CD8-positive, alpha-beta memory T cell (primary cell): ENCODE results near the gene ITGAV. TPM values are rescaled to one million over a fixed set of nuclear protein-coding genes. Genes with fewer than 3 reads are reported as not detected.

Experiments used
- CTCF ChIA-PET: fragments of 350-600 bp; sonication (Branson Sonifier 250); formaldehyde crosslinking; loops from one replicate; lab custom pipeline; 2021; ENCODE audit warnings: antibody characterized with exemption; lab: Charles Lee
- POLR2A ChIA-PET: fragments of 350-600 bp; sonication (Branson Sonifier 250); formaldehyde crosslinking; loops from one replicate; lab custom pipeline; 2021; ENCODE audit warnings: antibody characterized with exemption; lab: Charles Lee
- DNase-seq, 5 donors: peaks; one replicate each; pipeline versions ENCODE4 v3.0.0 to v3.0.0-alpha.2; 2020 to 2022; ENCODE audit warnings: mixed read lengths in 1 of 5
- H3K27ac ChIP-seq: one replicate; pipeline ENCODE4 v1.7.0; 2013; ENCODE audit warnings: low read depth, mild to moderate bottlenecking, low read length, moderate library complexity
- H3K27me3 ChIP-seq: 2 replicates; pipeline ENCODE4 v1.7.0; 2013; ENCODE audit warnings: low read length, mild to moderate bottlenecking; ENCODE audit not compliant: insufficient read depth, poor library complexity, severe bottlenecking
- H3K36me3 ChIP-seq: 2 replicates; pipeline ENCODE4 v1.7.0; 2013; ENCODE audit warnings: mild to moderate bottlenecking, low read length, moderate library complexity; ENCODE audit not compliant: insufficient read depth
- H3K4me1 ChIP-seq: 2 replicates; pipeline ENCODE4 v1.7.0; 2013; ENCODE audit warnings: mild to moderate bottlenecking, low read length, moderate library complexity; ENCODE audit not compliant: insufficient read depth
- H3K4me3 ChIP-seq: 2 replicates; pipeline ENCODE4 v1.7.0; 2013; ENCODE audit warnings: mild to moderate bottlenecking, low read length
- H3K9me3 ChIP-seq: 2 replicates; pipeline ENCODE4 v1.7.0; 2013; ENCODE audit warnings: mild to moderate bottlenecking, low read length
- H3K27ac Mint-ChIP-seq, 8 donors: one replicate each; pipeline ENCODE4 v1.8.0; 2020 to 2021; ENCODE audit warnings: mixed read lengths in 8 of 8, mild to moderate bottlenecking in 6 of 8, inconsistent platforms in 3 of 8, moderate library complexity in 3 of 8
- H3K27me3 Mint-ChIP-seq, 2 donors: one replicate each; pipeline ENCODE4 v1.8.0; 2020 to 2021; ENCODE audit warnings: mixed read lengths in 2 of 2, mild to moderate bottlenecking in 1 of 2, moderate library complexity in 1 of 2
- H3K36me3 Mint-ChIP-seq, 3 donors: one replicate each; pipeline ENCODE4 v1.8.0; 2020 to 2021; ENCODE audit warnings: mixed read lengths in 3 of 3, inconsistent platforms in 1 of 3, mild to moderate bottlenecking in 1 of 3
- H3K4me1 Mint-ChIP-seq, 3 donors: one replicate each; pipeline ENCODE4 v1.8.0; 2020 to 2021; ENCODE audit warnings: mixed read lengths in 3 of 3, inconsistent platforms in 1 of 3, mild to moderate bottlenecking in 1 of 3
- H3K4me3 Mint-ChIP-seq, 7 donors: one replicate each; pipeline ENCODE4 v1.8.0; 2020 to 2021; ENCODE audit warnings: mixed read lengths in 7 of 7, mild to moderate bottlenecking in 6 of 7, moderate library complexity in 4 of 7, inconsistent platforms in 2 of 7
- H3K9me3 Mint-ChIP-seq, 5 donors: one replicate each; pipeline ENCODE4 v1.8.0; 2020 to 2022; ENCODE audit warnings: mixed read lengths in 5 of 5, mild to moderate bottlenecking in 3 of 5, moderate library complexity in 2 of 5, inconsistent platforms in 1 of 5
- polyA plus RNA-seq: library from polyadenylated mRNA; unstranded; fragments of 300-500 nt; fragmentation: Illumina TruSeq; gene quantifications from one replicate; pipeline ENCODE4 v1.2.3, GENCODE V29; 2021
- total RNA-seq, 2 experiments: library from RNA; stranded (reverse); gene quantifications; one replicate each; pipeline ENCODE4 v1.2.3, GENCODE V29; 2021

ITGAV gene
- total and polyA plus RNA-seq, 3 experiments from 2014 or later = 3.2 to 10.7 (median 8.7) TPM

DNA sequence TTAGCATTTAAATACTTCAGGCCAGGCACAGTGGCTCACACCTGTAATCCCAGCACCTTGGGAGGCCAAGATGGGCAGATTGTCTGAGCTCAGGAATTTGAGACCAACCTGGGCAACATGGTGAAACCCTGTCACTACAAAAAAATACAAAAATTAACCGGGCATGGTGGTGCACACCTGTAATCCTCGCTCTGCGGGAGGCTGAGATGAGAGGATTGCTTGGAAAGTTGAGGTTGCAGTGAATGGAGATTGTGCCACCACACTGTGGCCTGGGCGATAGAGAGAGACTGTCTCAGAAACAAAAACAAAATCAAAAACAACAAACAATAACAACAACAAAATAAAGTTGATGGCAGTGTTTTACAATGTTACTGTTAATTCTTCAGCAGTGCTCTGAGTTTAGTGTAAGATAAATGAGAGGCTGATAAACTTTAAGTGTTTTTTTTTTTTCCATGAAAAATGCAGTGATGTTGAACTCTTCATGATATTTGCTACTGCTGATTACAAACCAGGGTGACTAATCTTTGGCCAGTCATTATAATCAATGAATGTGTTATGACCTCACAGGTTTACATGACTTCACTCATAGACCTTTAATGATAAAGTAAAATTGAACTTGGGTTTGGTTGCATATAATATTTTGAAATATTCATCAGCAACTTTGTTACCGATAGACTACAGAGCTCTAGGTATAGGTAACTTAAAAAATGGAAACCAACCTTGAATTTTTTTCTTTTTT is 2.5 kb downstream of the ITGAV start:
- Mint-ChIP-seq H3K4me3 (peak overlapping the region in 5 of 7 donors; percentile 2 to 53 (median 30)), H3K9me3 (no peaks in the 10 kb centered on the region), H3K36me3 (peaks cover 0 to 8% (median 0%) of the 10 kb centered on the region in 3 donors), H3K27ac (peak overlapping the region in 5 of 8 donors; percentile 8 to 87 (median 34)), H3K27me3 (no peaks in the 10 kb centered on the region), H3K4me1 (peaks cover 37 to 53% (median 48%) of the 10 kb centered on the region in 3 donors)
- no peak overlapping the region for H3K4me3 ChIP-seq
- no peaks in the 10 kb centered on the region for H3K9me3 ChIP-seq
- ChIA-PET CTCF (no interaction called here), POLR2A (no interaction called here)
- no peaks in the 10 kb centered on the region for H3K36me3 ChIP-seq
- no peaks in the 10 kb centered on the region for H3K27me3 ChIP-seq
- peaks cover 15% of the 10 kb centered on the region for H3K4me1 ChIP-seq
- no peak for DNase-seq
- no peak overlapping the region for H3K27ac ChIP-seq

DNA sequence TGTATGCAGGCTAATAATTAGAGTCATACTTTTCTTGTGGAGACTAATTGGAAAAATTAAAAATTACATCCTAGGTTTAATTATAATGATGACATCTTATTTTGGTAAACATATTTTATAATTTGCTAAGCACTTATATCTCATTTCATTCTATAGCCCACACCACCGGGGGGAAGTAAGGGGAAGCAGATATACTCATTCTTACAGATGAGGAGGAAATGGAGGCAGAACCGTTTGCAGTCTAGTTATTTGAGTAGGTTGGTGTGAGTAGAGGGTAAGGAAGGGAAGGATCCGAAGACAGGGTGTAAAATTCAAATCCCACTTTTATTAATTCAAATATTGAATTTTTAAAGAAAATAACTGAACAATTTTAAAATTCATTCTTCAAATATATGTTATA is 3.7 kb downstream of the ITGAV start:
- H3K4me3 ChIP-seq = no peak overlapping the region
- H3K36me3 Mint-ChIP-seq = peaks cover 0 to 8% (median 0%) of the 10 kb centered on the region in 3 donors
- H3K4me1 Mint-ChIP-seq = peaks cover 37 to 53% (median 49%) of the 10 kb centered on the region in 3 donors
- H3K9me3 ChIP-seq = no peaks in the 10 kb centered on the region
- H3K36me3 ChIP-seq = no peaks in the 10 kb centered on the region
- no peaks in the 10 kb centered on the region for H3K27me3 Mint-ChIP-seq
- ChIA-PET CTCF (no interaction called here), POLR2A (no interaction called here)
- no peaks in the 10 kb centered on the region for H3K27me3 ChIP-seq
- no peak overlapping the region for H3K27ac Mint-ChIP-seq
- no peak for DNase-seq
- H3K4me3 Mint-ChIP-seq = no peak overlapping the region
- peaks cover 13% of the 10 kb centered on the region for H3K4me1 ChIP-seq
- H3K27ac ChIP-seq = no peak overlapping the region
- no peaks in the 10 kb centered on the region for H3K9me3 Mint-ChIP-seq

DNA sequence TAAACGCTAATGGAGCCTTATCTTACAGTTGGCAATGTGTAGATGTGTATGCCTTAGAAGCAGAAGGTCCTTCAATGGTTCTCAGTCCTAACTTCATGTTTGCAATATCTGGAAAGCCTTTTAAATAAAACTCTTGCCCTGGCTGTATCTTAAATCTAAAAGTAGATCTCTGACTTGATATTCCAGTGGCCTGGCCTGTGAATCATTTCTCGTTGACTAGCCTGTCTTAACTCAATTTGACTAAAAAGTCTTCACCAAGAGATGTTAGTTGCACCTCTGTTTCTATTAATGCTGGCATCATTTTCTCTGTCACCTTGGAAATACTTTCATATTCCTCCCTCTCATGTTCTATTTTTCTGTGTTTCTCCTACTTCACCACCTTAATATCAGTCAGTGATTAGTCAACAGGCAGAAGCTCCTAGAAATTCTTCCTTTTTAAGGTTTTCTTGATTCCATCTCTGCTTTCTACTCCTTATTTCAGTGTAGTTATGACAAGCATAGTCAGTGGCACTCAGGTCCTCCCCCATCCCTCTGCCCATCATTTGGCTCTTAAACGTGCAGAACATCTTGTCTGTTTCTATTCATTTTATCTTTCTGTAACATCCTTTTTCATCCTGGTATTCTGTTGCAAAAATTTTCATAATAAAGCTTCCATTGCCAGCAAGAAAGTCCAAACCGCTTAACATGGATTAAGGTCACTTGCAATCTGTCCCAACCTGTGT is 4.3 kb downstream of the ITGAV start:
- ChIA-PET CTCF (no interaction called here), POLR2A (no interaction called here)
- DNase-seq = no peak
- no peaks in the 10 kb centered on the region for H3K9me3 Mint-ChIP-seq
- peak overlapping the region in 1 of 7 donors; percentile 28 for H3K4me3 Mint-ChIP-seq
- no peaks in the 10 kb centered on the region for H3K27me3 ChIP-seq
- no peak overlapping the region for H3K27ac ChIP-seq
- H3K4me3 ChIP-seq = no peak overlapping the region
- H3K4me1 ChIP-seq = peaks cover 7% of the 10 kb centered on the region
- H3K4me1 Mint-ChIP-seq = peaks cover 34 to 55% (median 45%) of the 10 kb centered on the region in 3 donors
- H3K27ac Mint-ChIP-seq = peak overlapping the region in 3 of 8 donors; percentile 8 to 51 (median 9)
- H3K27me3 Mint-ChIP-seq = no peaks in the 10 kb centered on the region
- H3K9me3 ChIP-seq = no peaks in the 10 kb centered on the region
- no peaks in the 10 kb centered on the region for H3K36me3 ChIP-seq
- H3K36me3 Mint-ChIP-seq = peaks cover 0 to 8% (median 0%) of the 10 kb centered on the region in 3 donors

DNA sequence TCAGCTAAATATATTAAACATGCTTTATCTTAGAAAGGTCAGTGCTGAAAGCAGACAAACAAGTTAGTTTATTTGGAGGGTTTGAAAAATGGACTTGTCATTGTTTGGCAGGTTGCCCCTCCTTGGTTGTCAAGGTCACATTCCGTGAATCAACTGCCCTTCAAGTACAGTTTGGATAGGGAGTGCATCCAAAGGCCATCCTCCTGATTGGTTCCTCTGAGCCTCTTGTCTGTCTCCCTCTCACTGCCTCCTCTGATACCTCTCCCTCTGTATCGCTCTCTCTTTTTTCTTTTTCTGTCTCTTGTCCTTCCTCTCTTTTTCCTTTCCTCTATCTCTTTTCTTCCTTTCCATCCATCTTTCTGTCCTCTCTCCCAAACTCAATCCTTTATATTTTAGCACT is 5.4 kb downstream of the ITGAV start:
- CTCF ChIA-PET = no interaction called here
- peaks cover 34 to 54% (median 42%) of the 10 kb centered on the region in 3 donors for H3K4me1 Mint-ChIP-seq

DNA sequence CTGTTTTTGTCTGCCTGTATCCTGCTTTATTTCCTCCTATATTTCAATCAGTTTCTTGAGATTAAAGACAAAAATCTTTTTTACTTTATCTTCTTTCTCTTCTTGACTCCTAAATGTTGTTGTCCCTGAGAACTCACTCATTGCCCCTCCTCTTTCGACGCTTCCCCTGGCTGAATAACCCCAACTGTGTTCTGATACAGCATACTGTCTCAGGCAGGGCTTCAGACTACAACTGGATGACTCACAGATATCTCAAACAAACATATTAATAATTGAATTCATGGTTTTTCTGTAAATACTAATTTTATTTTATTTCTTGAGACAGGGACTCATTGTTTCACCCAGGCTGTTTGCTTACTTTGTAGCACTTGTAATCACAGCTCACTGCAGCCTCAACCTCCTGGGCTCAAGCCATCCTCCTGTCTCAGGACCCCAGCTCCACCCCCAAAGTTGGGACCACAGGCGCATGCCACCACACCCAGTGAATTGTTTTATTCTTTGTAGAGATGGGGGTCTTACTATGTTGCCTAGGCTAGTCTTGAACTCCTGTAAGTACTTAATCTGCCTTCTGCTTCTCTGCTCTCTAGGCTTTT is 9.4 kb downstream of the ITGAV start:
- Histone ChIP-seq H3K27me3 (no peaks in the 10 kb centered on the region), H3K4me3 (no peak overlapping the region), H3K9me3 (no peaks in the 10 kb centered on the region), H3K36me3 (no peaks in the 10 kb centered on the region), H3K27ac (no peak overlapping the region), H3K4me1 (no peaks in the 10 kb centered on the region)
- Mint-ChIP-seq H3K9me3 (no peaks in the 10 kb centered on the region), H3K4me1 (peaks cover 9 to 28% (median 14%) of the 10 kb centered on the region in 3 donors), H3K4me3 (no peak overlapping the region), H3K27me3 (no peaks in the 10 kb centered on the region), H3K27ac (no peak overlapping the region), H3K36me3 (peaks cover 0 to 25% (median 3%) of the 10 kb centered on the region in 3 donors)
- DNase-seq = no peak
- ChIA-PET CTCF (no interaction called here), POLR2A (no interaction called here)

More for the DNA sequence above, 5.4 kb downstream of the ITGAV start:
- H3K9me3 ChIP-seq = no peaks in the 10 kb centered on the region
- no peak overlapping the region for H3K4me3 ChIP-seq
- no peaks in the 10 kb centered on the region for H3K36me3 ChIP-seq
- H3K36me3 Mint-ChIP-seq = peaks cover 0 to 8% (median 3%) of the 10 kb centered on the region in 3 donors
- H3K27ac ChIP-seq = no peak overlapping the region
- peak overlapping the region in 4 of 8 donors; percentile 5 to 87 (median 30) for H3K27ac Mint-ChIP-seq
- POLR2A ChIA-PET = no interaction called here
- H3K27me3 Mint-ChIP-seq = no peaks in the 10 kb centered on the region
- no peak for DNase-seq
- H3K4me3 Mint-ChIP-seq = peak overlapping the region in 1 of 7 donors; percentile 10
- peaks cover 4% of the 10 kb centered on the region for H3K4me1 ChIP-seq
- no peaks in the 10 kb centered on the region for H3K27me3 ChIP-seq
- H3K9me3 Mint-ChIP-seq = no peaks in the 10 kb centered on the region

DNA sequence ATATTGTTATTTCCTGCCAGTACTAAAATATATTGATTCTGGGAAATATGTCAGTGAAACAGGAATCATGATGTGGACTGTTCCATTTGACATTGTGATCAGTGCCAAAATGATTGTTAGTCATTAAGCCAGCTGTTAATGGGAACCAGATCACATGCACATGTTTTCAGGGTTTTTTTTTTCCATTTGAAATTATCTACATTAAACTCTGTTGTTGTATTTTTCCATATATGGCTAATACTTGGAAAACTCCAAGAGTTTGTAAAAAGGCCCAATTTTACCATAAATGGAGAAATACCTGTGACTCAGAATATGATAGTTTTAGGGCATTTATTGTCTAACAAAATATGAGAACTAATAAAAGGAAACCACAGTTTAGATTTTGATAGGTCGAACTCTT is 13.4 kb downstream of the ITGAV start:
- ChIA-PET CTCF (no interaction called here), POLR2A (no interaction called here)
- Mint-ChIP-seq H3K27ac (no peak overlapping the region), H3K36me3 (peaks cover 0 to 36% (median 10%) of the 10 kb centered on the region in 3 donors), H3K4me1 (peaks cover 3 to 10% (median 3%) of the 10 kb centered on the region in 3 donors), H3K4me3 (no peak overlapping the region), H3K9me3 (no peaks in the 10 kb centered on the region), H3K27me3 (no peaks in the 10 kb centered on the region)
- H3K27ac ChIP-seq = no peak overlapping the region
- H3K9me3 ChIP-seq = no peaks in the 10 kb centered on the region
- no peaks in the 10 kb centered on the region for H3K27me3 ChIP-seq
- no peak overlapping the region for H3K4me3 ChIP-seq
- no peak for DNase-seq
- no peaks in the 10 kb centered on the region for H3K4me1 ChIP-seq
- no peaks in the 10 kb centered on the region for H3K36me3 ChIP-seq

DNA sequence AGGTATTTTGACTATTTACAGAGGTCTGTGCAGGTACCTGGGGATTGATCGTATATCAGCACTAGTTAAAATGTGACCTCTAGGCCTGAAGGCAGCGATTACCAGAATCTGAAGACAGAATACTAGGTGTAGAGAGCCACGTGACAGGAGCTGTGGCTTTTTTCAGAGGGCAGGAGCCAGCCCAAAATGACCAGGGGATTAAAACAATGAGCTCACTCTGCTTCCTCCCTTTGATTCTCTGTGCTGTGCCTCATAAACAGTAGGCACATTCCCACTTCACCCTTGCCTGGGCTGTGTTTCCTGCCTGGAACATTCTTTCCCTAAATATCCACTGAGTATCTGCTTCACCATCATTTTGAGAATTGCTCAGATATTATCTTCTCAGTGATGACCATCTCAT is 15.2 kb downstream of the ITGAV start:
- Mint-ChIP-seq H3K27me3 (no peaks in the 10 kb centered on the region), H3K4me1 (peaks cover 0 to 2% (median 0%) of the 10 kb centered on the region in 3 donors), H3K36me3 (peaks cover 0 to 33% (median 7%) of the 10 kb centered on the region in 3 donors), H3K27ac (no peak overlapping the region), H3K4me3 (no peak overlapping the region), H3K9me3 (no peaks in the 10 kb centered on the region)
- Histone ChIP-seq H3K4me1 (no peaks in the 10 kb centered on the region), H3K27ac (no peak overlapping the region), H3K36me3 (no peaks in the 10 kb centered on the region), H3K9me3 (no peaks in the 10 kb centered on the region), H3K4me3 (no peak overlapping the region), H3K27me3 (no peaks in the 10 kb centered on the region)
- ChIA-PET CTCF (no interaction called here), POLR2A (no interaction called here)
- no peak for DNase-seq
